GM13977 (cell line): ENCODE results near the gene CCDC71L.
"Not testable (repeated sequence)": the region's sequence is repeated elsewhere in the genome, so short reads cannot be mapped to it uniquely, and the experiment has no call there.

Experiments used
- DNase-seq: peaks from one replicate; pipeline ENCODE4 v3.0.0; 2012; ENCODE audit warnings: low spot score
- in situ Hi-C: fragments of 300-500 bp; cut with MboI; formaldehyde crosslinking; loops from one replicate; pipeline ENCODE4 v1.12.0; 2022; ENCODE audit warnings: low sequenced_read_pairs, low pct_unique_long_range_greater_than_20kb, mixed read lengths, inconsistent platforms; ENCODE audit not compliant: unreplicated experiment
- TF ChIP-seq, protein P1 (sequence below): IDR thresholded peaks from 2 replicates; pipeline ENCODE4 v1.5.1; 2012; ENCODE audit warnings: mild to moderate bottlenecking, control low read depth; ENCODE audit not compliant: insufficient read depth; ENCODE audit errors: extremely low read depth, missing control alignments

Gene CCDC71L

DNA sequence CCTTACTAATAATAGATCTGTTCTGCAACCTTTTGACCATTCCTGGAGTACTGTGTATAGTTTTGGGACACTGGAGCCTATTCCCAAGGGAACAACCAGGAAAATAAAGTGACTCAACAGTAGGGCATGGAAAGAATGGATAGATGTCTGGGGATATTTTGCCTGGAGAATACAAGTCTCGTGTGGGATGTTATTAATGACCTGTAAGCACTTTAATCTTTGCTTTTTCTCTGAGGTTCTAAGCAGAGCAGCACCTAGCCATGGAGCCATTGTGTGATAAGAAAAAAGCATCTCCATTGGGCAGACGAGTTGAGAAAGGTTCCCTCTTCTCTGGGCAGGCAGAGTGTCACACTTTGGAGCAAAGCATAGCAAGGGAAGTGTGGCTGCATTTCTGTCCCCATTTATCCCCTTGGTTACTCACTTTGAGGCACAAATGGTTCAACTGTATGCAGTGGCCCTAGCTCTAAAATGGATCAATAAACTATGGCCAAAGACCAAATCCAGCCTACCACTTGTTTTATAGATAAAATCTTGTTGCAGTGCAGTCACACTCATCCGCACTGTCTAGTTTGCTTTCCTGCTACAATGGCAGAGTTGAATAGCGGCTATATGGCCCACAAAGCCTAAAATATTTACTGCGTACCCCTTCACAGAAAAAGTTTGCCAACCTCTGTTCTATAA, 21.0 kb upstream of the CCDC71L start:
- TF ChIP-seq, protein P1, sequence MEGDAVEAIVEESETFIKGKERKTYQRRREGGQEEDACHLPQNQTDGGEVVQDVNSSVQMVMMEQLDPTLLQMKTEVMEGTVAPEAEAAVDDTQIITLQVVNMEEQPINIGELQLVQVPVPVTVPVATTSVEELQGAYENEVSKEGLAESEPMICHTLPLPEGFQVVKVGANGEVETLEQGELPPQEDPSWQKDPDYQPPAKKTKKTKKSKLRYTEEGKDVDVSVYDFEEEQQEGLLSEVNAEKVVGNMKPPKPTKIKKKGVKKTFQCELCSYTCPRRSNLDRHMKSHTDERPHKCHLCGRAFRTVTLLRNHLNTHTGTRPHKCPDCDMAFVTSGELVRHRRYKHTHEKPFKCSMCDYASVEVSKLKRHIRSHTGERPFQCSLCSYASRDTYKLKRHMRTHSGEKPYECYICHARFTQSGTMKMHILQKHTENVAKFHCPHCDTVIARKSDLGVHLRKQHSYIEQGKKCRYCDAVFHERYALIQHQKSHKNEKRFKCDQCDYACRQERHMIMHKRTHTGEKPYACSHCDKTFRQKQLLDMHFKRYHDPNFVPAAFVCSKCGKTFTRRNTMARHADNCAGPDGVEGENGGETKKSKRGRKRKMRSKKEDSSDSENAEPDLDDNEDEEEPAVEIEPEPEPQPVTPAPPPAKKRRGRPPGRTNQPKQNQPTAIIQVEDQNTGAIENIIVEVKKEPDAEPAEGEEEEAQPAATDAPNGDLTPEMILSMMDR = no peak
- DNase-seq = no peak
- in situ Hi-C loops = no loop called here

- DNase-seq = peak; percentile 19
- in situ Hi-C loops = no loop called here
- TF ChIP-seq, protein P1 = no peak
Measured at GRCh38 chr7:106679153-106679931, 18.4 kb upstream of the CCDC71L start.

DNA sequence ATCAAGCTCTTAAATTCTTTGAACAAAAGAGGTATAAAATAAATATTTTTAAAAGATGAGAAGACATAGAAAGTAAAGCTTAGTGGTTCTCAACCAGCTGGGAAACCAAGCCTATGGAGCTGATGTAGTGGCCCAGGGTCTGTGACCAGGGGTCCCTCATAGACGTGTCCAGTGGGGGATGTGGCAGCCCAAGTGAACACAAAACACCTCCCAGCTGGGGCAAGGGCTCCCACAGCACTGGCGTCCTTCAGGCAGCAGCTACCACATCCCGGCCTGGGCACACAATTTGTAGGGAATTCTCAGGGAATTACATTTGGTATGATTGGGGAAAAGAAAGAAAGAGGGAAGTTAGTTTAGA, 17.8 kb upstream of the CCDC71L start:
- DNase-seq = no peak
- TF ChIP-seq, protein P1 = no peak
- in situ Hi-C loops = no loop called here

GRCh38 chr7:106676506-106676905, 15.5 kb upstream of the CCDC71L start:
- in situ Hi-C loops, DNase-seq: not testable (repeated sequence)

DNA sequence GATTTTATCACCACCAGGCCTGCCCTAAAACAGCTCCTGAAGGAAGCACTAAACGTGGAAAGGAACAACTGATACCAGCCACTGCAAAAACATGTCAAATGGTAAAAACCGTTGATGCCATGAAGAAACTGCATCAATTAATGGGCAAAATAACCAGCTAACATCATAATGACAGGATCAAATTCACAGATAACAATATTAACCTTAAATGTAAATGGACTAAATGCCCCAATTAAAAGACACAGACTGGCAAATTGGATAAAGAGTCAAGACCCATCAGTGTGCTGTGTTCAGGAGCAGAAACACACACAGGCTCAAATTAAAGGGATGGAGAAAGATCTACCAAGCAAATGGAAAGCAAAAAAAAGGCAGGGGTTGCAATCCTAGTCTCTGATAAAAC, 12.7 kb upstream of the CCDC71L start:
- not testable (repeated sequence) for DNase-seq
- in situ Hi-C loops = loop anchor here (25.0 kb wide), 1 partner anchor 486 kb away; no protein-coding TSS in a partner anchor

GRCh38 chr7:106671930-106672329, 11.0 kb upstream of the CCDC71L start:
- in situ Hi-C loops = loop anchor here (25.0 kb wide), 1 partner anchor 485 kb away; no protein-coding TSS in a partner anchor
- not testable (repeated sequence) for DNase-seq

DNA sequence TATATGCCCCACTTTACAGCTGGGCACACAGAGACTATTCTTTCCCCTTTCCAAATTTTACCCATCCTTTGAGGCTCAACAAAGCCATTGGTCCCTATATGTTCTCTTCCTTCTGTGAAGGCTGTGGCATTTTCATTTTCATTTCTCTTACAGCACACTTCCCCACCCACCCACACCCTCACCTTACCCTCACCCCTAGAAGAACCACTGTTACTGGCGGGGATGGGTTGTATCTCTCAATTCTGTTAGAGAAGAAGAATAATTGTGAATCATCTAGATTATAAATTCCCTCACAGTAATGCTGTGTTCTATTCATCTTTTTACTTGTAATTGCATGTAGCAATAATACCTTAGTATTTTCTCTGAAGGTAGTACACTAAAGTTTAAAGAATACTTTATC, 10.2 kb upstream of the CCDC71L start:
- no peak for DNase-seq
- TF ChIP-seq, protein P1 = no peak
- in situ Hi-C loops = loop anchor here (25.0 kb wide), 1 partner anchor 484 kb away; no protein-coding TSS in a partner anchor

GRCh38 chr7:106668861-106669524, 8.0 kb upstream of the CCDC71L start:
- TF ChIP-seq, protein P1 = no peak
- in situ Hi-C loops = loop anchor here (10.0 to 25.0 kb wide), 2 partner anchors 66 to 482 kb away; no protein-coding TSS in a partner anchor
- DNase-seq = no peak
